HG02943 (cell line): ENCODE data around the gene CELSR1.
"Not testable (repeated sequence)": the region's sequence is repeated elsewhere in the genome, so short reads cannot be mapped to it uniquely, and the experiment has no call there.

ENCODE experiments used
- ATAC-seq: cut with Tn5 transposase; IDR thresholded peaks from one replicate; pipeline ENCODE4 v1.9.1; 2021; ENCODE audit warnings: mild to moderate bottlenecking, low read depth, moderate library complexity; ENCODE audit not compliant: unreplicated experiment

The CELSR1 gene

GRCh38 chr22:46318576-46318975 lies 218.8 kb downstream of the CELSR1 start:
- ATAC-seq = no peak

GRCh38 chr22:46317646-46318045 lies 219.8 kb downstream of the CELSR1 start:
- ATAC-seq = no peak

- no peak for ATAC-seq
Measured at GRCh38 chr22:46315976-46316375, 221.4 kb downstream of the CELSR1 start.

GRCh38 chr22:46312848-46313247 lies 224.6 kb downstream of the CELSR1 start:
- not testable (repeated sequence) for ATAC-seq

- no peak for ATAC-seq
Measured at GRCh38 chr22:46312056-46312455, 225.4 kb downstream of the CELSR1 start.
